Activated B cell treated with CpG ODN at 0.5 μM for 24 hours (primary cell): ENCODE measurements around the gene ANKRD13A. TPM values are rescaled to one million over a fixed set of nuclear protein-coding genes. Genes with fewer than 3 reads are reported as not detected.

ENCODE experiments used
- ATAC-seq: fragments of 200-7000 bp; cut with Tn5 transposase; one replicate; pipeline ENCODE4 v1.10.0; 2021; ENCODE audit warnings: low read depth, mild to moderate bottlenecking, moderate library complexity
- CTCF ChIA-PET: fragments of 350-600 bp; sonication (Branson Sonifier 250); formaldehyde crosslinking; loops from one replicate; lab custom pipeline; 2021; ENCODE audit warnings: antibody characterized with exemption; lab: Charles Lee
- POLR2A ChIA-PET: fragments of 350-600 bp; sonication (Branson Sonifier 250); formaldehyde crosslinking; loops from one replicate; lab custom pipeline; 2021; ENCODE audit warnings: antibody characterized with exemption; lab: Charles Lee
- DNase-seq: peaks from one replicate; pipeline ENCODE4 v3.0.0; 2022
- H3K27ac Mint-ChIP-seq: one replicate; pipeline ENCODE4 v1.8.0; 2020; ENCODE audit warnings: mixed read lengths
- H3K27me3 Mint-ChIP-seq: one replicate; pipeline ENCODE4 v1.8.0; 2021; ENCODE audit warnings: mixed read lengths
- H3K36me3 Mint-ChIP-seq: one replicate; pipeline ENCODE4 v1.8.0; 2021; ENCODE audit warnings: low read depth, mixed read lengths
- H3K4me1 Mint-ChIP-seq: one replicate; pipeline ENCODE4 v1.8.0; 2021; ENCODE audit warnings: mixed read lengths
- H3K4me3 Mint-ChIP-seq: one replicate; pipeline ENCODE4 v1.8.0; 2020; ENCODE audit warnings: mild to moderate bottlenecking, mixed read lengths
- H3K9me3 Mint-ChIP-seq: one replicate; pipeline ENCODE4 v1.8.0; 2020; ENCODE audit warnings: mixed read lengths
- intact Hi-C: fragments of 100-400 bp; cut with micrococcal nuclease; formaldehyde crosslinking; loops from one replicate; pipeline ENCODE4 v1.15.1; 2024
- total RNA-seq: library from RNA; stranded (reverse); gene quantifications from 2 replicates; pipeline ENCODE4 v1.2.3, GENCODE V29; 2022
- TF ChIP-seq, protein P1 (sequence below): fragments of 200-600 bp; IDR thresholded peaks from one replicate; pipeline ENCODE4 v1.8.0; 2022; ENCODE audit warnings: antibody characterized with exemption, mild to moderate bottlenecking

ANKRD13A gene
- total RNA-seq, 1 donor from 2014 or later = 135 TPM

DNA sequence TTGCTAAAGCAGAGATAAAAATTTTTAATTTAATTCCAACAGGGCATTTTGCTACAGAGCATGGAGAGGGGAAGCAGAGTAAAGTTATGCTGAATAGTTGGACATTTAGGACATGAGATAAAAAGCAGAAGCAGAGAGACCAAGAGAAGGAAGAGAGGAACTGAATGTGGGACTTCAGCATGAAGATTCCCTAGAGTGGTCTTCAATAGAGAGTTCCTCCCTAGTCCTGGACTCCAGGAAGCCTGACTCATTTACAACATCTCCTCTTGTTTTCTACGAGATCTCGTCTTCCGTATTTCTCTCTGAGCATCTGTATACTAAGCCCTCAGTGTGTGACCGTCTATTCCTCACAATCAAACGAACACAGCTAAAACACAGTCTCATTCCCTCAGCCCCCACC is 89.7 kb downstream of the ANKRD13A start:
- ATAC-seq (no peak), DNase-seq (no peak)
- TF ChIP-seq, protein P1, sequence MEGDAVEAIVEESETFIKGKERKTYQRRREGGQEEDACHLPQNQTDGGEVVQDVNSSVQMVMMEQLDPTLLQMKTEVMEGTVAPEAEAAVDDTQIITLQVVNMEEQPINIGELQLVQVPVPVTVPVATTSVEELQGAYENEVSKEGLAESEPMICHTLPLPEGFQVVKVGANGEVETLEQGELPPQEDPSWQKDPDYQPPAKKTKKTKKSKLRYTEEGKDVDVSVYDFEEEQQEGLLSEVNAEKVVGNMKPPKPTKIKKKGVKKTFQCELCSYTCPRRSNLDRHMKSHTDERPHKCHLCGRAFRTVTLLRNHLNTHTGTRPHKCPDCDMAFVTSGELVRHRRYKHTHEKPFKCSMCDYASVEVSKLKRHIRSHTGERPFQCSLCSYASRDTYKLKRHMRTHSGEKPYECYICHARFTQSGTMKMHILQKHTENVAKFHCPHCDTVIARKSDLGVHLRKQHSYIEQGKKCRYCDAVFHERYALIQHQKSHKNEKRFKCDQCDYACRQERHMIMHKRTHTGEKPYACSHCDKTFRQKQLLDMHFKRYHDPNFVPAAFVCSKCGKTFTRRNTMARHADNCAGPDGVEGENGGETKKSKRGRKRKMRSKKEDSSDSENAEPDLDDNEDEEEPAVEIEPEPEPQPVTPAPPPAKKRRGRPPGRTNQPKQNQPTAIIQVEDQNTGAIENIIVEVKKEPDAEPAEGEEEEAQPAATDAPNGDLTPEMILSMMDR = no peak
- Mint-ChIP-seq H3K27ac (no peak overlapping the region), H3K9me3 (no peaks in the 10 kb centered on the region), H3K4me1 (no peaks in the 10 kb centered on the region), H3K27me3 (peaks cover 16% of the 10 kb centered on the region), H3K36me3 (no peaks in the 10 kb centered on the region), H3K4me3 (no peak overlapping the region)
- POLR2A ChIA-PET = no interaction called here
- CTCF ChIA-PET = no interaction called here
- intact Hi-C loops = no loop called here

Other genes starting within 250 kb of the ANKRD13A start
- not detected in 2 replicates for gene TRPV4, start 166.0 kb upstream of the ANKRD13A start, total RNA-seq
- 26.5 and 30.0 TPM in 2 replicates for gene GLTP, start 118.9 kb upstream of the ANKRD13A start, total RNA-seq
- 26.0 and 28.3 TPM in 2 replicates for gene TCHP, start 99.2 kb upstream of the ANKRD13A start, total RNA-seq
- gene GIT2, start 3.1 kb upstream of the ANKRD13A start, total RNA-seq = 89.2 and 107 TPM in 2 replicates
- gene C12orf76, start 49.1 kb downstream of the ANKRD13A start, total RNA-seq = 20.5 and 24.8 TPM in 2 replicates
- gene IFT81, start 124.9 kb downstream of the ANKRD13A start, total RNA-seq = 4.3 and 4.4 TPM in 2 replicates